Vagina (tissue), 2 donors: ENCODE data around the gene INSIG2. TPM values are rescaled to one million over a fixed set of nuclear protein-coding genes. Genes with fewer than 3 reads are reported as not detected.
A peak's percentile ranks its signal among the peaks of the same experiment; 100 is the strongest.

Source experiments
- DNase-seq, 2 donors: peaks; one replicate each; pipeline ENCODE4 v3.0.0-alpha.2; 2017; ENCODE audit errors: extremely low spot score in 2 of 2
- H3K27ac ChIP-seq: fragments of 200-600 bp; sonication (generic); one replicate; pipeline ENCODE4 v1.5.1; 2019
- H3K27me3 ChIP-seq: fragments of 200-600 bp; sonication (generic); one replicate; pipeline ENCODE4 v1.5.1; 2019
- H3K36me3 ChIP-seq, 2 donors: fragments of 200-600 bp; sonication (generic); one replicate each; pipeline ENCODE4 v1.5.1; 2017 to 2019
- H3K4me1 ChIP-seq: fragments of 200-600 bp; sonication (generic); one replicate; pipeline ENCODE4 v1.5.1; 2019
- H3K4me3 ChIP-seq, 2 donors: fragments of 200-600 bp; sonication (generic); 1 replicate in 1 of 2; 2 replicates in 1 of 2; pipeline ENCODE4 v1.5.1; 2016 to 2019
- H3K9me3 ChIP-seq: fragments of 200-600 bp; sonication (generic); one replicate; pipeline ENCODE4 v1.5.1; 2019
- CTCF ChIP-seq, 3 experiments: fragments of 450-650 bp in 2 of 3; fragments of 200-600 bp in 1 of 3; sonication (generic) in 1 of 3; IDR thresholded peaks; one replicate each; pipeline ENCODE4 v1.5.1; 2017 to 2019; ENCODE audit warnings: antibody characterized with exemption in 3 of 3, mild to moderate bottlenecking in 2 of 3, moderate library complexity in 2 of 3
- POLR2A ChIP-seq, 2 donors: fragments of 450-650 bp; IDR thresholded peaks; one replicate each; pipeline ENCODE4 v1.6.1; 2017; ENCODE audit warnings: antibody characterized with exemption in 2 of 2, mild to moderate bottlenecking in 2 of 2, moderate library complexity in 2 of 2
- POLR2AphosphoS5 ChIP-seq, 2 donors: sonication (generic); formaldehyde crosslinking; IDR thresholded peaks; one replicate each; pipeline ENCODE4 v1.9.0; 2017; ENCODE audit warnings: antibody characterized with exemption in 2 of 2, mild to moderate bottlenecking in 2 of 2, low read depth in 1 of 2; ENCODE audit not compliant: insufficient read depth in 1 of 2
- intact Hi-C: fragments of 100-400 bp; cut with DNase I; formaldehyde crosslinking; loops from one replicate; pipeline ENCODE4 v1.15.1; 2023
- total RNA-seq: library from RNA; depleted of rRNA; stranded (reverse); fragments of >200 nt; gene quantifications from one replicate; pipeline ENCODE4 v1.2.3, GENCODE V29; 2016

Gene INSIG2
- total RNA-seq, 1 donor from 2014 or later, result 9.8 TPM

GRCh38 chr2:118045286-118045685, 43.0 kb upstream of the INSIG2 start:
- no peak for DNase-seq
- no peak for TF ChIP-seq POLR2AphosphoS5 (IDR thresholded peaks at IDR 0.05; ENCODE audit: insufficient read depth in 1 of 2, low read depth in 1 of 2)
- TF ChIP-seq POLR2A (IDR thresholded peaks at IDR 0.05), result no peak
- TF ChIP-seq CTCF (IDR thresholded peaks at IDR 0.05), result no peak
- Histone ChIP-seq H3K36me3 (no peaks in the 10 kb centered on the region), H3K27me3 (no peaks in the 10 kb centered on the region), H3K4me1 (peaks cover 4% of the 10 kb centered on the region), H3K4me3 (no peak overlapping the region), H3K27ac (no peak overlapping the region), H3K9me3 (no peaks in the 10 kb centered on the region)
- intact Hi-C loops, result loop anchor here (5.0 kb wide), 1 partner anchor 812 kb away; no protein-coding TSS in a partner anchor

- no peaks in the 10 kb centered on the region for H3K9me3 ChIP-seq
Observed at GRCh38 chr2:118046634-118047210, 41.5 kb upstream of the INSIG2 start.

DNA sequence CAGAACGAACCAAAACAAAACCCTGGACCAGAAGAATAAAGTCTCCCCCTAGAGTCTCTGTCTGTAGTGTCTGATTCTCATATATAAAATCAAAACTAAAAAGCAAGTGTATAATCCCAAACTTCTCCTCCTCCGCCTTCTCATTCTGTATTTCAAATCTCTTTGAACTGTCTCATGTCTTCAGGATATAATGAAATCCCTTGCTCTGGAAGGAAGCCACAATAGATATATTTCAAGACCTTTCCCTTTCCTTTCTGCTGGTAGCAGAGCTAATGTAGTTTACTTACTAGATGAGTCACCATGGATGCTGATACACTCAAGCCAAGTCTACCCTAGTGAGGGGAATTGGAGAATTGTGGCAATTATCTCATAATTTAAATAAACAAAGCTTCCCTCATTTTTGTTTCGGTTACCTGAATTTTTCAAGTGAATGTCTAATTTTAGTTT, 40.9 kb upstream of the INSIG2 start:
- no peaks in the 10 kb centered on the region for H3K36me3 ChIP-seq
- H3K4me3 ChIP-seq, result no peak overlapping the region
- H3K9me3 ChIP-seq, result no peaks in the 10 kb centered on the region
- H3K27me3 ChIP-seq, result no peaks in the 10 kb centered on the region
- no peak overlapping the region for H3K27ac ChIP-seq
- no peak for DNase-seq
- TF ChIP-seq POLR2AphosphoS5 (IDR thresholded peaks at IDR 0.05; ENCODE audit: insufficient read depth in 1 of 2, low read depth in 1 of 2) (no peak), CTCF (IDR thresholded peaks at IDR 0.05) (no peak), POLR2A (IDR thresholded peaks at IDR 0.05) (no peak)
- peaks cover 5% of the 10 kb centered on the region for H3K4me1 ChIP-seq
- intact Hi-C loops, result loop anchor here (5.0 kb wide), 1 partner anchor 810 kb away; no protein-coding TSS in a partner anchor

More at GRCh38 chr2:118046634-118047210, 41.5 kb upstream of the INSIG2 start:
- no peak overlapping the region for H3K4me3 ChIP-seq
- TF ChIP-seq CTCF (IDR thresholded peaks at IDR 0.05) (peak in 2 of 3 experiments; percentile 35 to 45), POLR2AphosphoS5 (IDR thresholded peaks at IDR 0.05; ENCODE audit: insufficient read depth in 1 of 2, low read depth in 1 of 2) (no peak), POLR2A (IDR thresholded peaks at IDR 0.05) (no peak)
- no peaks in the 10 kb centered on the region for H3K36me3 ChIP-seq
- DNase-seq, result no peak
- intact Hi-C loops, result loop anchor here (5.0 kb wide), 1 partner anchor 811 kb away; no protein-coding TSS in a partner anchor
- H3K27ac ChIP-seq, result no peak overlapping the region
- no peaks in the 10 kb centered on the region for H3K27me3 ChIP-seq
- peaks cover 5% of the 10 kb centered on the region for H3K4me1 ChIP-seq

GRCh38 chr2:118048401-118048800, 39.9 kb upstream of the INSIG2 start:
- H3K27ac ChIP-seq, result no peak overlapping the region
- TF ChIP-seq POLR2AphosphoS5 (IDR thresholded peaks at IDR 0.05; ENCODE audit: insufficient read depth in 1 of 2, low read depth in 1 of 2) (no peak), CTCF (IDR thresholded peaks at IDR 0.05) (no peak), POLR2A (IDR thresholded peaks at IDR 0.05) (no peak)
- no peaks in the 10 kb centered on the region for H3K27me3 ChIP-seq
- DNase-seq, result no peak
- no peaks in the 10 kb centered on the region for H3K9me3 ChIP-seq
- no peaks in the 10 kb centered on the region for H3K36me3 ChIP-seq
- H3K4me3 ChIP-seq, result no peak overlapping the region
- H3K4me1 ChIP-seq, result peaks cover 5% of the 10 kb centered on the region
- intact Hi-C loops, result loop anchor here (5.0 kb wide), 1 partner anchor 809 kb away; no protein-coding TSS in a partner anchor
